NCI-H1105 treated with DMSO at 0.1 percent for 48 hours (cell line): Measurements from ENCODE around the gene TMEM254.
"Not testable (repeated sequence)": the region's sequence is repeated elsewhere in the genome, so short reads cannot be mapped to it uniquely, and the experiment has no call there.

Source experiments
- DNase-seq: peaks from one replicate; lab custom pipeline; 2025; lab: John Stamatoyannopoulos, UW

TMEM254 gene, protein sequence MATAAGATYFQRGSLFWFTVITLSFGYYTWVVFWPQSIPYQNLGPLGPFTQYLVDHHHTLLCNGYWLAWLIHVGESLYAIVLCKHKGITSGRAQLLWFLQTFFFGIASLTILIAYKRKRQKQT

DNA sequence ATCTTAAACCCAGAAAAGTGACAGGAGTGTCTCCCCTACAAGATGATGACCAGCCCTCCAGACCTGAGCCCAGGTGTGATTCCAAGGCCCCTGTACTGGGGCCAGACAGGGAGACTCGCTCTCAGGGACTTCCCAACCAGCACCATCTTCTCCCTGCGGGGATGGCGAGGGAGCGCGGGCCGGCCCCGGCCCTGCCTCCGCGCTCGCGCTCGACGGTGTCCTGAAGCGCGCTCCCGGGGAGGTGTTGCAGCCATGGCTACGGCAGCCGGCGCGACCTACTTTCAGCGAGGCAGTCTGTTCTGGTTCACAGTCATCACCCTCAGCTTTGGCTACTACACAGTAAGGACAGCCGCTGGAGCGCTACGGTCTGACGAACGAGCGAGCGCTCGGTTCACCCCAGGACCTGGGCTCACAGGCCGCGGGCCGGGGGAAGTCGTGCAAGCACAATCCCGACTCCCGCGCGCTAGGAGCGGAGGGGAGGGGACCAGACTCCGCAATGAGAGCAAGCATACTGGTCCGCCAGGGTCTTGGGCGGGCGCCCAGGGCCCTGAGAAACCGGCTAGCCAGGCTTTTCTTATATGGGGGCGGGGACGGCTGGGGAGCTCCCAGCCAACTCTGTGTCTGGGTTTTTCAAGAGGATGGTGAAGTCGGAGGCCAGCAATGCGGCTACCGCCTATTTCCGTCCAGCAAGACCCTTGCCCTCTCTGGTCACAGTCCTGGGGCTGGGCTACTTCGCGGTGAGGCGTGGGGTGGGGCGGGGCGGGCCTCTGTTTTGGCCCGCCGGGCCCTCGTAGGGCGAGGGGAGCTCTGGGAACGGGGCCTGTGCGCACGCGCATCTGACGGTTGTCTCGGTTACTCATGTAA, at the start of gene TMEM254:
TSS of gene TMEM254 (plus strand) at position 218 of the 864 bp plus-strand sequence. CDS start at position 253, 35 bp downstream.
- peak; percentile 74 for DNase-seq

DNA sequence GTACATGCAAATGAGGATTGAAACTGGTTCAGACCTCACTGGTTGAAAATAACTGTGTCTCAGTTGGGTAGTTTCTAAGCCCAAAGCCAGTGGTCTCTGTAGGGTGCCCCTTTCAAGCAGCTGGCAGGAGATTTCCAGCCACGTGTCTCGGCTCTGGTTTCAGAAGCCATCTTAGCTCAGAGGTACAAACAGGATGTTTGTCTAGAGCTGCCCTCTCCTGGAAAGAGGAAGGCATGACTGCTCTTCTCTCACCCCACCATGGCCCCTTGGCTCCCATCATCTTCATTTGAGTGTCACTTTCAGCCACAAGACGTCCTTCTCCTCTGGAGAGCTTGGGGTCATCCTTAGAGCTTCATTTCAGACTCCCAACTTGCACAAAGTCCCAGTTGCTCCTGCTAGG, 49.3 kb upstream of the TMEM254 start:
- DNase-seq: not testable (repeated sequence)

DNA sequence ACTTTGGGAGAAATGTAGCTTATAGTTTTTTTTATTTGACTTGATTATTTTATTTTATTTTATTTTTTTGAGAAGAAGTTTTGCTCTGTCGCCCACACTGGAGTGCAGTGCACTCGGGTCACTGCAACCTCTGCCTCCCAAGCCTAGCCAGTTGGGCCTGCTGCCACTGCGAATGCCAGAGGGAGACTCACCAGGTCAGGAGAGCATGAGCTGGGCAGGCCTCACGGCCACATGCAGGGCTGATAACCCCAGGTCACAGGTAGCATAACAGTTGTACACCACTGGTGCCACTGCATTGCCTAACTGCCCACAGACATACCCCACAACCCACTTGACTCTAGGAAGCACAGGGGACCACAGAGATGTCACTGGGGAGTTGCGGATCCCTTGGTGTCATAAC, 48.6 kb upstream of the TMEM254 start:
- not testable (repeated sequence) for DNase-seq

DNA sequence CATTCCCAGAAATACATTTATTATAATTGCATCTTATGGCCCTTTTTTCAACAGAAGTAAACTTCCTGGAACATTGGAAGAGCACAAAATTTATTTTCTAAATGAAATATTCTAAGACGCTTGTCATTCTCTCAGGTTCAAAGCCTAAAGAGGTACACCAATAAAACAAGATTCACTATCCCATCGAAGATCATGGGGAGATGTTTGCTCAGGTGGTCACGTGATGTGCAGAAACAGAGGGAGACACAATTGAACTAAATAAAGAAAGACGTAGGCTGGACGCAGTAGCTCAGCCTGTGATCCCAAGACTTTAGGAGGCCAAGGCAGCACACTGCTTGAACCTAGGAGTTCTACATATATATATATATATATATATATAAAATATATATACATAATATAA, 46.0 kb upstream of the TMEM254 start:
- no peak for DNase-seq

DNA sequence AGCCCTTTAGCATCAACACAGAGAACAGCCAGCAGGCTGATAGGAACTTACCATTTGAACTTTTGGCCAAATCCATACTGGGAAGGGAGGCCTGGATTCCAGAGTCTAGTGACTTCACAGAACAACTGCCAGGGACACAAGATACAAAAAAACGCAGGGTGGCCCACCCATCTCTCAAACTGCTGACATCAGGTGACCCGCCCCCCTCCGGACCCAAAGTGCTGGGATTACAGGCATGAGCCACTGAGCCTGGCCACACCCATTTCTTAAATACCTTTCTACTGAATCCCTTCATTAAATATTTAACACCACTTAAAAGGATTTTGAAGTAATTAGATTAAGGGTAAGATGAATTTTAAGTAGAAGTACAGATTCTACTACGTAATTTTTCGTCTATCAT, 43.7 kb upstream of the TMEM254 start:
- not testable (repeated sequence) for DNase-seq

DNA sequence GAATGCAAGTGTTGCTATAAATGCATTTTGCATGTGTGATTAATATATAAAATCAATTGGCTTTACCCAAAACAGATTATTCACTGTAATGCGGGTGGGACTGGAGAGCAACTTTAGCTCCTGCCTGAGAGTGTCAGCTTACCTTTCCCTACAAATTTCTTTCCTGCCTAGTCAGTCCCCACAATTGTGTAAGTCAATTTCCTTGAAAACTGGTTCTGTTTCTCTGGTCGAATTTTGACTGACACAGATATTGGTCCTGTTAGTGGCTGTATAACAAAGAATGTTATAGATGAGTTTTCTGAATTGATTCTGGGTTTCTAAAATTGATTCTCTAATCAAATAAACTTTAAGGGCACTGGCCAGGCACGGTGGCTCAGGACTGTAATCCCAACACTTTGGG, 43.0 kb upstream of the TMEM254 start:
- not testable (repeated sequence) for DNase-seq

DNA sequence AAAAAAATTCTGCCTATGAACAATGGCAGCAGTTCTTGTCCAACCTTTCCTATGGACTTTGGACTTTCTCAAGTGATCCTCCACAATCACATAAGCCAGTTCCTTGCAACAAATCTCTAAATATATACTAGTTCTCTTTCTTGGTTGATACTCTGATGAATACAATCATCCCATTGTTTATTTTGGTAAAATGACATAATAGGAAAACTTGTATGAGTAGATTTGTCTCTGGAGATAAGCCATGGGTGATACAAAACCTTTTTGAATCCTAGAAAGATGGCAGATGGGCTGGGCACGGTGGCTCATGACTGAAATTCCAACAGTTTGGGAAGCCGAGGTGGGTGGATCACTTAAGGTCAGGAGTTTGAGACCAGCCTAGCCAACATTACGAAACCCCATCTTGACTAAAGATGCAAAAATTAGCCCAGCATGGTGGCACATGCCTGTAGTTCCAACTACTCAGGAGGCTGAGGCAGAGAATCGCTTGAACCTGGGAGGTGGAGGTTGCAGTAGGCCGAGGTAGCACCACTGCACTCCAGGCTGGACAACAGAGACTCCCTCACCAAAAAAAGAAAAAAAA, 41.5 kb upstream of the TMEM254 start:
- DNase-seq: not testable (repeated sequence)

DNA sequence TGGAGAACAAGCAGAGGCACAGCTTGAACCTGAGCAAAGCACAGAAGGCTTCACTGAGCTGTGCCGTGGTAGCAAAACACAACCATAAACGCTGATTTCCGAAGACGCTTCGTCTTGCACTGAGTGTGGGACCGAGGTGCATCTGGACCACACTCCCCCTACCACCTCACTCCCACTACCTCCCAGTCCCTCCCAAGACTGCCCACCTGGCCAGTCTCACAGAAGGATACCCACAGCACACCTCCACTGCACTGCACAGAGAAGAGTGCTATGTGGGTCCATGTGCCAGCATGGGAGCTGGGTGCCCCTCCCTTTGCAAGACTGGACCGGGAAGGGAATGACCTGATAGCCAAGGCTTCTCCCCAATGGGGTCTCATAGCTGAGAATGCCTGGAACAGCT, 40.2 kb upstream of the TMEM254 start:
- DNase-seq: not testable (repeated sequence)

DNA sequence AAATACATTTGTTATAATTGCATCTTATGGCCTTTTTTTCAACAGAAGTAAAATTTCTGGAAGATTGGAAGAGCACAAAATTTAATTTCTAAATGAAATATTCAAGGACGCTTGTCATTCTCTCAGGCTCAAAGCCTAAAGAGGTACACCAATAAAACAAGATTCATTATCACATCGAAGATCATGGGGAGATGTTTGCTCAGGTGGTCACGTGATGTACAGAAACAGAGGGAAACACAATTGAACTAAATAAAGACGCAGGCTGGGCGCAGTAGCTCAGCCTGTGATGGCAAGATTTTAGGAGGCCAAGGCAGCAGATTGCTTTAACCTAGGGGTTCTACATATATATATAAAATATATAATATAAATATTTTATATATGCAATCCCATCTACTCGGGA, 37.3 kb upstream of the TMEM254 start:
- no peak for DNase-seq

DNA sequence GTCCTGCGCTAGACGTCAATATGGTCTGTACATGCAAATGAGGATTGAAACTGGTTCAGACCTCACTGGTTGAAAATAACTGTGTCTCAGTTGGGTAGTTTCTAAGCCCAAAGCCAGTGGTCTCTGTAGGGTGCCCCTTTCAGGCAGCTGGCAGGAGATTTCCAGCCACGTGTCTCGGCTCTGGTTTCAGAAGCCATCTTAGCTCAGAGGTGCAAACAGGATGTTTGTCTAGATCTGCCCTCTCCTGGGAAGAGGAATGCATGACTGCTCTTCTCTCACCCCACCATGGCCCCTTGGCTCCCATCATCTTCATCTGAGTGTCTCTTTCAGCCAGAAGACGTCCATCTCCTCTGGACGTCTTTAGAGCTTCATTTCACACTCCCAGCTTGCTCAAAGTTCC, 33.5 kb upstream of the TMEM254 start:
- not testable (repeated sequence) for DNase-seq

DNA sequence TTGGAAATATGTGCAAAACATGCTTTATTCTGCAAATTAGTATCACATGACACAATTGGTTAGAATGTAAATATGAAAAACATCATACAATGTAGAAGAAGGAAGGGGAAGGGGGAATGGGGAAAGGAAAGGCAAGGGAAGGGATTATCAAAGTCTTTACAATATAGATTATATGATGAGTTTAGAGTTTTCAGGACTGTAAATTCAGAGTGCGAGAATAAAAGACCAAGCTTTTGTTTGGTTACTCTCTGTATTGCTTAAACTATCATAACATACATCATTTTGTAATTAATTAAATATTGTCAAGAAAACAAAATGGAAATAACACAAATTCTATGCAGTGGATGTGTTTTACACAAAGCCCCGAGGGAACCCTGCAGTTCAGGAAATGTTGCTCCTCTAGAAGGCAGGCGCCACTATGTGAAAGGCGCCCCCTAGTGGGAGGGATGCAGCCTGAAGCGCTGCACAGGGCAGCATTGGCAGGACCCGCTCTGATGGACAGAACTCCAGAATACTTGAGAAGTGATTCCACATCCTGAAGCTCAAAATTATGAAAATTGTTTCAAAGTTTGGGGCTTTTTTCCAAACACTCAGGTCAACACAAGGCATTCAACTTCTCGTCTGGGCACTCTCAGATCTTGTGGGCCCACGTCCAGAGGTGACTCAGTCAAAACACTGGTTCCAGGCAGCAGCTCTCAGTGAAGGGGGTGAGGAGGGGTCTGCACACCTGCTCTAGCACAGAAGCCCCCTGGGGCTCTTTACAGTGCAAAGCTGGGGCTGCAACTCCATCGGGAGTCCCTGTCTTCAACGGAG, 31.6 kb upstream of the TMEM254 start:
- DNase-seq: peak; percentile 4

DNA sequence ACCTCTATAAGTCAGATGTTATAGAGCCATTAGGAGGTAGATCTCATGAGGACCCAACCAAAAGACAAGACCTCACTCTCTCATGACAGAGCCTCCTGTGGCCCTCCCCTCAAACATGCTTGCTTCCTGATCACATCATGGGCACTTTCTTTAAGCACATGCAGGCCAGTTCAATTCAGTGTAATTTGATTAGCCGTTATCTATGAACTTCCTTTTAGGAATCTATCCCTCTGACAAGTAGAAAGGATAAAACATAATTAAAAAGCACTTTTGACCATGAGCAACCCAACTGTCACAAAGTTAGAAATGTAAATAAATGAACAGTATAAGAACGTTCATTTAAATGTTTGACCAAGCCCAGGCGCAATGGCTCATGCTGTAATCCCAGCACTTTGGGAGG, 27.7 kb upstream of the TMEM254 start:
- DNase-seq: no peak

DNA sequence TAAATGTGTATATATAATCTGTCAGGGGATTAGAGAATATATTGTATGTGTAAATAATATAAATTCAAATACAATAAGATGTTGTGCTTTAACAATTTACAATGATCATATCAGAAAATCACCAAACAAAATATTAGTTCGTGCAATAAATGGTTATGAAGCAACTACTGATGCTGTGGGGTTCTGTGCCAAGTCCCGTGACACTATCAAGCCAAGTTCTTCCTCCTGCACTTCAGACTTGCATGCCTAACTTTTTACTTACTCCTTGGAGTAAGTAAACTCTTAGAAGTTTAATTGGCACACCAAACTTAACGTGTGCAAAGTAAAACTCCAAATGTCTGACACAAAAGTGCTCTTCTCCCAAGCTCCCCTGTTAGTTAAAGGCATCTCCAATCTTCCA, 26.5 kb upstream of the TMEM254 start:
- no peak for DNase-seq

DNA sequence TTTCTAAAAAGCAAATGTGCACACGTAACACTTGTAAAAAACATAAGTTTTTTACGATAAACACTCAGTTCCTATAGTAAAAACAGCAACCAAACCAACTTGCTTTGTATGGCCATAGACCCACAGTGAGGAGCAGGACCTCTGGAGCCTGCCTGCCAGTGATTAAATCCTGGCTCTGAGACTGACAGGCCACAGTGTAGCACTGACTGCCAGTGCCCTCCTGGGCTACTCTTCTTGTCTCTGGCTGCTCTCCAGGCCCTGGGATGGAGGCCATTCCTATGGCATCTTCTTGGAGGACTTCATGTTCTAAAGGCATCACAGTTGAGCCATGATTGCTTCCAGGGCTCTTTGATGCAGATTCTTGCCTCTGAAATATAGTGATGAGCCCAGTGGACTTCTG, 22.7 kb upstream of the TMEM254 start:
- DNase-seq: no peak

DNA sequence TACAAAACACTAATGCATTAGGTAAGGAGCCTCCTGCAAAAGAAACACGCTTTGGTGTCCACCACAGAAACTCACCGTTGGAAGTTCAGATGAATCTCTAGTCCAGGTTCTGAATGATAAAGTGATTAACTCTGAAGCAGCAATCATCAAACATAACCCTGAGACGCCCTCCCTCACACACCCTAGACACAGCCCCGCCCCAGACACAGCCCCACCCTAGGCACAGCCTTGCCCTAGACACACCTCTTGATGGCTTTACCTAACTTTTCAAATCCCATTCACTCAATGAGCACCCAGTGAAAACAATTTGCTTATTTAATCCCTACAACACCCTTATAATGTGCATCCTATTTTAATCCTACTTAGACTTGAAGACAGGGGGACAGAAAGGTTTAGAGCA, 21.3 kb upstream of the TMEM254 start:
- no peak for DNase-seq

DNA sequence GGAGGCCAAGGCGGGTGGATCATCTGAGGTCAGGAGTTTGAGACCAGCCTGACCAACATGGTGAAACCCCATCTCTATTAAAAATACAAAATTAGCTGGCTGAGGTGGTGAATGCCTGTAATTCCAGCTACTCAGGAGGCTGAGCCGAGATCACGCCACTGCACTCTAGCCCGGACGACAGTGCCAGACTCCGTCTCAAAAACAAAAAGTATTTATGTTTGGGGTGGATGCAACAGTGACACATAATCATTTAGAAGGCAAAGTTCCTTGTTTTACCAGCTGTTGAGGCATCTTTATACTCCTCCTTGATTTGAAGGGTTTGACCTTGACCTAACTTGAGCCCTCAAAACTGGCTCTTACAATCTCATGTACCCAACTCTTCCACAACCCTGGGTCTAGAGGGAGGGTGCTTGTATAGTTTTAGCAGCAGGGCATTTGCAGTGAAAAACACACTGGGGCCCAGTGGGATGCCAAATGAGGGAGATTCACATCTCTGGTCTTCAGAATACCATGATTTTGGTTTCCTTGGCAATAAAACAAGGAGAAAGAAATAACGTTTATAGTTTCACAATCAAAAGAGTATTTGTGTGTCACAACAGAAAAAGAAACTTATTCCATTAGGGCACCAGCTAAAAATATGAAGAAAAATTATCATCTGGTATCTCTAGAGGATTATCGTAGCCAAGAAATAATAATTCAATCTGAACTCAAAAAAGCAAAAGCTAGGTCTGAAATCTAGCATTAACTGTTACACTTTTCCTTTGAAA, 14.2 kb upstream of the TMEM254 start:
- DNase-seq: no peak

DNA sequence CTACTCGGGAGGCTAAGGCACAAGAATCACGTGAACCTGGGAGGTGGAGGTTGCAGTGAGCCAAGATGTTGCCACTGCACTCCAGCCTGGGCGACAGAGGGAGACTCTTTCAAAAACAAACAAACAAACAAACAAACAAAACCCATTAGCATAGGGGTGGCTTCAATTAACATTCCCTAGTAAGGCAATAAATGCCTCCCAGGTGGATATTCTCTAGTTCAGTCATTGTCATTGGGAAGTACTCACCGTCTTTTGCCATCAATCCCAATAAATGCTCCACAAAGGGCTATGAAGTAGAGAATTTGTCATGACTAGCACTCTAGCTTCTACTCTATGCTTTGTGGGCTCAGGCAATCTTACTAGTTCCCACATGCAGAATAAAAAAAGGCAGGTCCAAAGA, 11.7 kb upstream of the TMEM254 start:
- no peak for DNase-seq

DNA sequence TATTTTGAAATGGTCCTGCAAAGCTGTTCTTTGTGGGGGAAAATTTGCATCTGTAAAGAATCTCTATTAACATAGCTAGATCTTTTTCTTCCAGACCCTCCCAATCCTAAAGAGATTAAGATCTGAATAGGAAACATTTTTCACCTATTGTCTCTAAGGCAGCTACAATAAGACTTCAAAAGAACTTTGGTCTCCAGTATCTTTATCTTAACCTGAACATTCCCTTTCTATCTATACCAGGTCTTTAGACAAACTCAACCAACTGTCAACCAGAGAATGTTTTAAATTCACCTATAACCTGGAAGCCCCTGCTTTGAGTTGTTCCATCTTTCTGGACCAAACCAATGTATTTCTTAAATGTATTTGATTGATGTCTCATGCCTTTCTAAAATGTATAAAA, 10.6 kb upstream of the TMEM254 start:
- not testable (repeated sequence) for DNase-seq

DNA sequence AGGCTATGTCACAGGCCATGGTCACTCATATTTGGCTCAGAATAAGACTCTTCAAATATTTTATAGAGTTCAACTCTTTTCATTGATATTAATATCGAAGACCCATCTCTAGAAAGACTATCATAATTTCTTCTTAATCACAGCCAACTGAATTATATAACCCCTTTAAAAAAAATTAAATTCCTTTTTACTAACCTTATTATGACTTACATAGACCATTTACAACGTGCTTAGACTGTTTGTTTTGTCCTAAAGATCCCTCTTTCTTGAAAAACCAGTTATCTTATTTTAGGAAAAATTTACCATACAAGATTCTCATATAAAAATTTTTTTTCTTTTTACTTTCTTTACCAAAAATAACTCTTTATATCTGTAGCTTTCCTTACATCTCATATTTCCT, 10.2 kb upstream of the TMEM254 start:
- no peak for DNase-seq

DNA sequence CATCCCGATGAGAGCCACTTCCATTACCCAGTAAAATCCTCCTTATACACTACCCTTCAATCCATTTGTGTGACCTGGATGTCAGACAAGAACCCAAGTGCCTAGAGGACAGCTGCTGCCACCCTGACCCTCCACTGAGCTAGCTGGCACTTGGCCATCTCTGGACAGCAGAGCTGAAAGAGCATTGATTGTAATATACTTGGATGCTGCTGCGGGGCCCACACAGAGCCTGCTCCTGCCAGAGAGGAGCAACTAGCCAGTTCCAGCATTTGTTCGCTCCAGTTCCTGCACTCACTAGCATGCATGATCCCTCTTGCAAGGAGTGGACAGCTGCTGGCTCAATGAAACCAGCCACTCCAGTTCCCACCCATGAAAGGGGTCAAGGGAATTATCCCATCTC, 8.4 kb upstream of the TMEM254 start:
- no peak for DNase-seq

DNA sequence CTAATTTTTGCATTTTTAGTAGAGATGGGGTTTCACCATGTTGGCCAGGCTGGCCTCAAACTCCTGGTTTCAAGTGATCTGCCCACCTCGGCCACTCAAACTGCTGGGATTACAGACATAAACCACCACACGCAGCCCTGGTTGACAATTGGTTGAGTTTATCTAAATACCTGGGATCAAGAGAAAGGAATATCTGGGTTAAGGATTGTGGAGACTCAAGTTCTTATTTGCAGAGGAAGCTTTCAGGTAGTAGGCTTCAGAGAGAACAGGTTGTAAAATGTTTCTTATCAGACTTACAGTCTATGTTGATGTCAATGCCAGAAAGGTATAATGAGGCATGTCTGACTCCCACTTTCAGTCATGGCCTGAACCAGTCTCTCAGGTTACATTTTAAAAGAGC, 5.9 kb upstream of the TMEM254 start:
- DNase-seq: no peak

DNA sequence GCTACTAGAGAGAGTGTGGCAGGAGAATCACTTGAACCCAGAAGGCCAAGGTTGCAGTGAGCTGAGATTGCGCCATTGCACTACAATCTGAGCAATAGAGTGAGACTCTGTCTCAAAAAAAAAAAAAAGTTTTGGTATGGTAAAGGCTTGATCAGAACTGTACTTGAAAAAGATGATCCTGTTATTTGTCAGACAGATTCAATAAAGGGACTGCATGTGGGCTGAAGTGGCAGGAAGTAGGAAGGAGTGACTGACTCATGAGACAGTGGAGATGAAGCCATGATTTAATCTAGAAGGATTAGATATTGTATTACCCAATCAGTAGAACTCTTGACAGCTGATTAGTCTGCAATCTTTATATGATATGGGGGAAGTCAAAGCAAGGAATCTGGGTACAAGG, 2.7 kb upstream of the TMEM254 start:
- no peak for DNase-seq
